ENCODE results near the gene VPS54. TPM values are rescaled to one million over a fixed set of nuclear protein-coding genes. Genes with fewer than 3 reads are reported as not detected.

VPS54 gene
- total RNA-seq, 1 experiment from 2014 or later = 13.1 TPM

DNA sequence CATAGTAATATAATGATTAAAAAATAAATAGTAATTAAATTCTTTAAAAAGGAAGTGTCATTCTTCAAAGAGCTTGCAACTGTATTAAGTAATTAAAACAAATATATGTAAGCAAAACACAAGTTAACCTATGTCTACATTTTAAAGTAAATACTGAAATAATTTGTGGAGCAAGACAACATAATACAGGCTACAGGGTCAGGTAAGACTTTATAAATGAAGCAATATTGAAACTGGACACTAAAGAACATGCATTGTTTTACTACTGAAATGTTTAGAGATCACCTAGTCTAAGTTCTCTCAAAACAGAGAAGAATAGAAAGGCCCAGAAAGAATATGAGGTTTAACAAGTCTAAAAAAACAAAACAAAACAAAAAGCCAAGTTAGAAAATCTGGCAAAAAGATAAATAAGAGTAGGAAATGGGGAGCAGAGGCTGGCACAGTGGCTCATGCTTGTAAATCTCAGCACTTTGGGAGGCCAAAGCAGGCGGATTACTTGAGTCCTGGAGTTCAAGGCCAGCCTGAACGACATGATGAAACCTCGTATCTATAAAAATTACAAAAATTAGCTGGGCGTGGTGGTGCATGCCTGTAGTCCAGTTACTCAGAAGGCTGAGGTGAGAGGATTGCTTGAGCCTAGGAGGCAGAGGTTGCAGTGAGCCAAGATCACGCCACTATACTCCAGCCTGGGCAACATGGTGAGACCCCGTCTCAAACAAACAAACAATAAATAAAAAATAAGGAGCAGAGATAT lies 34.4 kb downstream of the VPS54 start:
- no TSS peak for BruUV-seq (replicated peaks)
- peak overlapping the region; percentile 65 for H3K27ac Mint-ChIP-seq (ENCODE audit: low read depth, unreplicated experiment)
- no peaks in the 10 kb centered on the region for H3K9me3 Mint-ChIP-seq (ENCODE audit: unreplicated experiment)
- no peak overlapping the region for H3K4me3 Mint-ChIP-seq (ENCODE audit: unreplicated experiment)
- DNase-seq (ENCODE audit: unreplicated experiment) = no peak
- H3K4me1 Mint-ChIP-seq (ENCODE audit: insufficient read depth, unreplicated experiment) = peaks cover 16% of the 10 kb centered on the region
- ChIA-PET CTCF (interaction anchor here (1.3 kb wide), 1 partner anchor 16 kb away, joined by 3 read pairs; no protein-coding TSS in a partner anchor), POLR2A (no interaction called here)
- no peaks in the 10 kb centered on the region for H3K27me3 Mint-ChIP-seq (ENCODE audit: insufficient read depth, unreplicated experiment)
- intact Hi-C loops (cut with micrococcal nuclease) = no loop called here
- TF ChIP-seq, protein P1, sequence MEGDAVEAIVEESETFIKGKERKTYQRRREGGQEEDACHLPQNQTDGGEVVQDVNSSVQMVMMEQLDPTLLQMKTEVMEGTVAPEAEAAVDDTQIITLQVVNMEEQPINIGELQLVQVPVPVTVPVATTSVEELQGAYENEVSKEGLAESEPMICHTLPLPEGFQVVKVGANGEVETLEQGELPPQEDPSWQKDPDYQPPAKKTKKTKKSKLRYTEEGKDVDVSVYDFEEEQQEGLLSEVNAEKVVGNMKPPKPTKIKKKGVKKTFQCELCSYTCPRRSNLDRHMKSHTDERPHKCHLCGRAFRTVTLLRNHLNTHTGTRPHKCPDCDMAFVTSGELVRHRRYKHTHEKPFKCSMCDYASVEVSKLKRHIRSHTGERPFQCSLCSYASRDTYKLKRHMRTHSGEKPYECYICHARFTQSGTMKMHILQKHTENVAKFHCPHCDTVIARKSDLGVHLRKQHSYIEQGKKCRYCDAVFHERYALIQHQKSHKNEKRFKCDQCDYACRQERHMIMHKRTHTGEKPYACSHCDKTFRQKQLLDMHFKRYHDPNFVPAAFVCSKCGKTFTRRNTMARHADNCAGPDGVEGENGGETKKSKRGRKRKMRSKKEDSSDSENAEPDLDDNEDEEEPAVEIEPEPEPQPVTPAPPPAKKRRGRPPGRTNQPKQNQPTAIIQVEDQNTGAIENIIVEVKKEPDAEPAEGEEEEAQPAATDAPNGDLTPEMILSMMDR (IDR thresholded peaks at IDR 0.05; ENCODE audit: unreplicated experiment) = no peak
- H3K36me3 Mint-ChIP-seq (ENCODE audit: insufficient read depth, unreplicated experiment) = peaks cover 7% of the 10 kb centered on the region

DNA sequence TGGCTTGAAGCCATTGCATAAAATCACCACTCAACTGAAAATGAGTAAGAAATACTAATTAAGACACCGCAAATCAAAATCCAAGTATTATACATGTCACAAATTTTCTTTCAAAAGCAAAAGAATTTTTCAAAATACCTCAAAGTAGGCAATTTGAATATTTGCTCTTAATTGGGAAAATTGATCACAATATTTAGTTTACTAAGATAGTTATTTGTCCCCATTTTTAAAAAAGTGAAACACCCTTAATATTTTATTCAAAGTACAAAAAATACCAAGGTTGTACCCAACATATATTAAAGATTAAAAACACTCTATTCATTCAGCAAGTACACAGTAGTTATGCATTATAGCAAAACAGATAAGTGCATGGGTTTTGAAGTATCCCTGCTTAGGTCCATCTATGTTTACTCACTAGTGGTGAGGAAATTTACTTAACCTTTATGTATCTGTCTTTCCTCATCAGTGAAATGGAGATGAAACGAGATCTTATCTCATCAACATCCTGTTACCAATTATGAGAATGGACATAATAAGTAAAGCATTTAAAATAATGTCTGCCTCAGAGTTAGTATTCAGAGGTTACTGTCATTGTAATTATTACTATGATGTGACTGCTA lies 35.1 kb downstream of the VPS54 start:
- peaks cover 7% of the 10 kb centered on the region for H3K36me3 Mint-ChIP-seq (ENCODE audit: insufficient read depth, unreplicated experiment)
- H3K27me3 Mint-ChIP-seq (ENCODE audit: insufficient read depth, unreplicated experiment) = no peaks in the 10 kb centered on the region
- CTCF ChIA-PET = interaction anchor here (1.1 kb wide), 1 partner anchor 23 kb away, joined by 3 read pairs; no protein-coding TSS in a partner anchor
- BruUV-seq (replicated peaks) = no TSS peak
- no peaks in the 10 kb centered on the region for H3K9me3 Mint-ChIP-seq (ENCODE audit: unreplicated experiment)
- no peak for DNase-seq (ENCODE audit: unreplicated experiment)
- intact Hi-C loops (cut with micrococcal nuclease) = no loop called here
- peaks cover 16% of the 10 kb centered on the region for H3K4me1 Mint-ChIP-seq (ENCODE audit: insufficient read depth, unreplicated experiment)
- POLR2A ChIA-PET = no interaction called here
- no peak overlapping the region for H3K4me3 Mint-ChIP-seq (ENCODE audit: unreplicated experiment)
- TF ChIP-seq, protein P1 (IDR thresholded peaks at IDR 0.05; ENCODE audit: unreplicated experiment) = no peak
- H3K27ac Mint-ChIP-seq (ENCODE audit: low read depth, unreplicated experiment) = no peak overlapping the region

- CTCF ChIA-PET = interaction anchor here (0.5 kb wide), 1 partner anchor 8 kb away, joined by 3 read pairs; no protein-coding TSS in a partner anchor
- no TSS peak for BruUV-seq (replicated peaks)
- peaks cover 7% of the 10 kb centered on the region for H3K36me3 Mint-ChIP-seq (ENCODE audit: insufficient read depth, unreplicated experiment)
- DNase-seq (ENCODE audit: unreplicated experiment) = no peak
- intact Hi-C loops (cut with micrococcal nuclease) = no loop called here
- H3K27me3 Mint-ChIP-seq (ENCODE audit: insufficient read depth, unreplicated experiment) = no peaks in the 10 kb centered on the region
- no peak overlapping the region for H3K27ac Mint-ChIP-seq (ENCODE audit: low read depth, unreplicated experiment)
- POLR2A ChIA-PET = interaction anchor here (0.8 kb wide), 1 partner anchor 21 kb away, joined by 6 read pairs; no protein-coding TSS in a partner anchor
- H3K4me3 Mint-ChIP-seq (ENCODE audit: unreplicated experiment) = no peak overlapping the region
- peaks cover 16% of the 10 kb centered on the region for H3K4me1 Mint-ChIP-seq (ENCODE audit: insufficient read depth, unreplicated experiment)
- H3K9me3 Mint-ChIP-seq (ENCODE audit: unreplicated experiment) = no peaks in the 10 kb centered on the region
- TF ChIP-seq, protein P1 (IDR thresholded peaks at IDR 0.05; ENCODE audit: unreplicated experiment) = no peak
Observed at GRCh38 chr2:63982335-63982734, 36.9 kb downstream of the VPS54 start.

DNA sequence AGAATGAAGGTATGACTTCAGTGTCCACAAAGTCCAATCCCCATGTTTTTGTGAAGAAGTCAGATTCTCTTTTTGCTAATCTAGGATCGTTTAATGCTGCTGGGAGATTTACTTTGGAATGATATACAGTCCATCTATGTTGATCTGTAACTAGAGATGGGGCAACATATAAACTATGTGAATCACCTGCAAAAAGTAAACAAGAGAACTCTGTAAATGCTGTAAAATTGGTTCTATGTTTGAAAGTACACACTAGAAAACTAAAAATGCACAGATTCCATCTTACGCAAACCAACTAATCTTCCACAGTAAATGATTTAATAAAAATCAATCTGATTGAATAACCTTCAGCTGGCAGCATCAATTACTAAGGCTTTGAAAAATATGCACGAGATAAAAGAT lies 37.5 kb downstream of the VPS54 start:
- BruUV-seq (replicated peaks) = no TSS peak
- intact Hi-C loops (cut with micrococcal nuclease) = no loop called here
- Mint-ChIP-seq H3K27ac (ENCODE audit: low read depth, unreplicated experiment) (no peak overlapping the region), H3K4me3 (ENCODE audit: unreplicated experiment) (no peak overlapping the region), H3K4me1 (ENCODE audit: insufficient read depth, unreplicated experiment) (peaks cover 16% of the 10 kb centered on the region), H3K9me3 (ENCODE audit: unreplicated experiment) (no peaks in the 10 kb centered on the region), H3K36me3 (ENCODE audit: insufficient read depth, unreplicated experiment) (peaks cover 7% of the 10 kb centered on the region), H3K27me3 (ENCODE audit: insufficient read depth, unreplicated experiment) (no peaks in the 10 kb centered on the region)
- ChIA-PET CTCF (no interaction called here), POLR2A (interaction anchor here (0.7 kb wide), 1 partner anchor 1384 kb away, joined by 4 read pairs; no protein-coding TSS in a partner anchor)
- TF ChIP-seq, protein P1 (IDR thresholded peaks at IDR 0.05; ENCODE audit: unreplicated experiment) = no peak
- no peak for DNase-seq (ENCODE audit: unreplicated experiment)

All from MCF 10A (cell line).